ENCODE measurements around the gene VANGL2. TPM values are rescaled to one million over a fixed set of nuclear protein-coding genes. Genes with fewer than 3 reads are reported as not detected.
A peak's percentile ranks its signal among the peaks of the same experiment; 100 is the strongest.

The VANGL2 gene
- polyA plus RNA-seq, 4 donors, result 0.27 to 20.6 (median 3.0) TPM

- H3K9me3 ChIP-seq (ENCODE audit: control insufficient read depth in 2 of 2, insufficient read depth in 1 of 2, low read depth in 1 of 2, low read length in 1 of 2), result no peaks in the 10 kb centered on the region
- FAIRE-seq (no peak), DNase-seq (no peak)
- 85 to 89% (median 88%) methylated on average over 3 of the region's 3 CpGs for WGBS, 3 donors
- no peaks in the 10 kb centered on the region for H3K27me3 ChIP-seq (ENCODE audit: control insufficient read depth in 3 of 3, insufficient read depth in 3 of 3, low read length in 3 of 3)
- no peak overlapping the region for H3K27ac ChIP-seq (ENCODE audit: low read depth in 1 of 3, low read length in 2 of 3)
- H3K36me3 ChIP-seq (ENCODE audit: control insufficient read depth in 3 of 3, insufficient read depth in 2 of 3, low read depth in 1 of 3, low read length in 3 of 3), result peaks cover 0 to 49% (median 0%) of the 10 kb centered on the region in 3 donors
- no peak overlapping the region for H3K4me3 ChIP-seq (ENCODE audit: low read depth in 1 of 3, low read length in 3 of 3)
- no peaks in the 10 kb centered on the region for H3K4me1 ChIP-seq (ENCODE audit: control insufficient read depth in 3 of 3, insufficient read depth in 2 of 3, low read depth in 1 of 3, low read length in 2 of 3)
Observed at GRCh38 chr1:160413716-160414115, 13.4 kb downstream of the VANGL2 start.

GRCh38 chr1:160414881-160415280, 14.5 kb downstream of the VANGL2 start:
- no peaks in the 10 kb centered on the region for H3K4me1 ChIP-seq (ENCODE audit: control insufficient read depth in 3 of 3, insufficient read depth in 2 of 3, low read depth in 1 of 3, low read length in 2 of 3)
- H3K4me3 ChIP-seq (ENCODE audit: low read depth in 1 of 3, low read length in 3 of 3), result no peak overlapping the region
- H3K27me3 ChIP-seq (ENCODE audit: control insufficient read depth in 3 of 3, insufficient read depth in 3 of 3, low read length in 3 of 3), result no peaks in the 10 kb centered on the region
- H3K27ac ChIP-seq (ENCODE audit: low read depth in 1 of 3, low read length in 2 of 3), result no peak overlapping the region
- DNase-seq, result no peak
- FAIRE-seq, result no peak
- 84 to 88% (median 87%) methylated on average over 2 of the region's 2 CpGs for WGBS, 3 donors
- H3K36me3 ChIP-seq (ENCODE audit: control insufficient read depth in 3 of 3, insufficient read depth in 2 of 3, low read depth in 1 of 3, low read length in 3 of 3), result peaks cover 0 to 52% (median 0%) of the 10 kb centered on the region in 3 donors
- H3K9me3 ChIP-seq (ENCODE audit: control insufficient read depth in 2 of 2, insufficient read depth in 1 of 2, low read depth in 1 of 2, low read length in 1 of 2), result no peaks in the 10 kb centered on the region

GRCh38 chr1:160415696-160416290, 15.4 kb downstream of the VANGL2 start:
- H3K27ac ChIP-seq (ENCODE audit: low read depth in 1 of 3, low read length in 2 of 3), result no peak overlapping the region
- WGBS, 3 donors, result 95 to 96% (median 95%) methylated on average over 29 of the region's 29 CpGs
- peaks cover 0 to 56% (median 0%) of the 10 kb centered on the region in 3 donors for H3K36me3 ChIP-seq (ENCODE audit: control insufficient read depth in 3 of 3, insufficient read depth in 2 of 3, low read depth in 1 of 3, low read length in 3 of 3)
- DNase-seq (no peak), FAIRE-seq (no peak)
- no peak overlapping the region for H3K4me3 ChIP-seq (ENCODE audit: low read depth in 1 of 3, low read length in 3 of 3)
- peaks cover 0 to 6% (median 0%) of the 10 kb centered on the region in 3 donors for H3K4me1 ChIP-seq (ENCODE audit: control insufficient read depth in 3 of 3, insufficient read depth in 2 of 3, low read depth in 1 of 3, low read length in 2 of 3)
- H3K9me3 ChIP-seq (ENCODE audit: control insufficient read depth in 2 of 2, insufficient read depth in 1 of 2, low read depth in 1 of 2, low read length in 1 of 2), result no peaks in the 10 kb centered on the region
- H3K27me3 ChIP-seq (ENCODE audit: control insufficient read depth in 3 of 3, insufficient read depth in 3 of 3, low read length in 3 of 3), result no peaks in the 10 kb centered on the region

GRCh38 chr1:160416369-160416768, 16.0 kb downstream of the VANGL2 start:
- Histone ChIP-seq H3K9me3 (ENCODE audit: control insufficient read depth in 2 of 2, insufficient read depth in 1 of 2, low read depth in 1 of 2, low read length in 1 of 2) (no peaks in the 10 kb centered on the region), H3K4me1 (ENCODE audit: control insufficient read depth in 3 of 3, insufficient read depth in 2 of 3, low read depth in 1 of 3, low read length in 2 of 3) (peaks cover 0 to 9% (median 0%) of the 10 kb centered on the region in 3 donors), H3K27me3 (ENCODE audit: control insufficient read depth in 3 of 3, insufficient read depth in 3 of 3, low read length in 3 of 3) (no peaks in the 10 kb centered on the region), H3K4me3 (ENCODE audit: low read depth in 1 of 3, low read length in 3 of 3) (no peak overlapping the region), H3K27ac (ENCODE audit: low read depth in 1 of 3, low read length in 2 of 3) (no peak overlapping the region), H3K36me3 (ENCODE audit: control insufficient read depth in 3 of 3, insufficient read depth in 2 of 3, low read depth in 1 of 3, low read length in 3 of 3) (peaks cover 0 to 57% (median 0%) of the 10 kb centered on the region in 3 donors)
- peak; percentile 42 to 50 for DNase-seq
- no peak for FAIRE-seq
- 42 to 56% (median 49%) methylated on average over 4 of the region's 4 CpGs for WGBS, 3 donors

- H3K36me3 ChIP-seq (ENCODE audit: control insufficient read depth in 3 of 3, insufficient read depth in 2 of 3, low read depth in 1 of 3, low read length in 3 of 3), result peaks cover 0 to 60% (median 0%) of the 10 kb centered on the region in 3 donors
- FAIRE-seq, result no peak
- DNase-seq, result no peak
- WGBS, 3 donors, result 85 to 94% (median 88%) methylated on average over 6 of the region's 6 CpGs
- no peak overlapping the region for H3K4me3 ChIP-seq (ENCODE audit: low read depth in 1 of 3, low read length in 3 of 3)
- no peaks in the 10 kb centered on the region for H3K9me3 ChIP-seq (ENCODE audit: control insufficient read depth in 2 of 2, insufficient read depth in 1 of 2, low read depth in 1 of 2, low read length in 1 of 2)
- H3K27me3 ChIP-seq (ENCODE audit: control insufficient read depth in 3 of 3, insufficient read depth in 3 of 3, low read length in 3 of 3), result no peaks in the 10 kb centered on the region
- peaks cover 0 to 9% (median 0%) of the 10 kb centered on the region in 3 donors for H3K4me1 ChIP-seq (ENCODE audit: control insufficient read depth in 3 of 3, insufficient read depth in 2 of 3, low read depth in 1 of 3, low read length in 2 of 3)
- H3K27ac ChIP-seq (ENCODE audit: low read depth in 1 of 3, low read length in 2 of 3), result no peak overlapping the region
Observed at GRCh38 chr1:160418483-160418882, 18.1 kb downstream of the VANGL2 start.

- Histone ChIP-seq H3K27ac (ENCODE audit: low read depth in 1 of 3, low read length in 2 of 3) (no peak overlapping the region), H3K9me3 (ENCODE audit: control insufficient read depth in 2 of 2, insufficient read depth in 1 of 2, low read depth in 1 of 2, low read length in 1 of 2) (no peaks in the 10 kb centered on the region), H3K36me3 (ENCODE audit: control insufficient read depth in 3 of 3, insufficient read depth in 2 of 3, low read depth in 1 of 3, low read length in 3 of 3) (peaks cover 0 to 67% (median 0%) of the 10 kb centered on the region in 3 donors), H3K4me1 (ENCODE audit: control insufficient read depth in 3 of 3, insufficient read depth in 2 of 3, low read depth in 1 of 3, low read length in 2 of 3) (peaks cover 0 to 9% (median 0%) of the 10 kb centered on the region in 3 donors), H3K4me3 (ENCODE audit: low read depth in 1 of 3, low read length in 3 of 3) (no peak overlapping the region), H3K27me3 (ENCODE audit: control insufficient read depth in 3 of 3, insufficient read depth in 3 of 3, low read length in 3 of 3) (no peaks in the 10 kb centered on the region)
- DNase-seq (no peak), FAIRE-seq (no peak)
- WGBS, 3 donors, result 92 to 94% (median 93%) methylated on average over 34 of the region's 34 CpGs
Observed at GRCh38 chr1:160419150-160419837, 18.9 kb downstream of the VANGL2 start.

- H3K36me3 ChIP-seq (ENCODE audit: control insufficient read depth in 3 of 3, insufficient read depth in 2 of 3, low read depth in 1 of 3, low read length in 3 of 3), result peaks cover 0 to 72% (median 0%) of the 10 kb centered on the region in 3 donors
- H3K9me3 ChIP-seq (ENCODE audit: control insufficient read depth in 2 of 2, insufficient read depth in 1 of 2, low read depth in 1 of 2, low read length in 1 of 2), result no peaks in the 10 kb centered on the region
- DNase-seq (no peak), FAIRE-seq (no peak)
- H3K4me1 ChIP-seq (ENCODE audit: control insufficient read depth in 3 of 3, insufficient read depth in 2 of 3, low read depth in 1 of 3, low read length in 2 of 3), result peaks cover 0 to 9% (median 0%) of the 10 kb centered on the region in 3 donors
- H3K4me3 ChIP-seq (ENCODE audit: low read depth in 1 of 3, low read length in 3 of 3), result no peak overlapping the region
- H3K27me3 ChIP-seq (ENCODE audit: control insufficient read depth in 3 of 3, insufficient read depth in 3 of 3, low read length in 3 of 3), result no peaks in the 10 kb centered on the region
- no peak overlapping the region for H3K27ac ChIP-seq (ENCODE audit: low read depth in 1 of 3, low read length in 2 of 3)
- WGBS, 3 donors, result 87 to 94% (median 94%) methylated on average over 4 of the region's 4 CpGs
Observed at GRCh38 chr1:160419838-160420169, 19.4 kb downstream of the VANGL2 start.

GRCh38 chr1:160420881-160421842, 20.8 kb downstream of the VANGL2 start:
- no peak for FAIRE-seq

More at GRCh38 chr1:160420881-160421842, 20.8 kb downstream of the VANGL2 start:
- H3K36me3 ChIP-seq (ENCODE audit: control insufficient read depth in 3 of 3, insufficient read depth in 2 of 3, low read depth in 1 of 3, low read length in 3 of 3), result peaks cover 0 to 71% (median 0%) of the 10 kb centered on the region in 3 donors
- H3K27me3 ChIP-seq (ENCODE audit: control insufficient read depth in 3 of 3, insufficient read depth in 3 of 3, low read length in 3 of 3), result no peaks in the 10 kb centered on the region
- no peak overlapping the region for H3K4me3 ChIP-seq (ENCODE audit: low read depth in 1 of 3, low read length in 3 of 3)
- H3K4me1 ChIP-seq (ENCODE audit: control insufficient read depth in 3 of 3, insufficient read depth in 2 of 3, low read depth in 1 of 3, low read length in 2 of 3), result peaks cover 0 to 9% (median 0%) of the 10 kb centered on the region in 3 donors
- no peaks in the 10 kb centered on the region for H3K9me3 ChIP-seq (ENCODE audit: control insufficient read depth in 2 of 2, insufficient read depth in 1 of 2, low read depth in 1 of 2, low read length in 1 of 2)
- WGBS, 3 donors, result 83 to 89% (median 87%) methylated on average over 7 of the region's 7 CpGs
- H3K27ac ChIP-seq (ENCODE audit: low read depth in 1 of 3, low read length in 2 of 3), result peak overlapping the region in 1 of 3 donors; percentile 20
- DNase-seq, result peak in 1 of 2 donors; percentile 59
